SH-SY5Y (cell line): ENCODE results near the gene SEC14L6.

Source experiments
- GATA2 ChIP-seq: IDR thresholded peaks from 2 replicates; pipeline ENCODE4 v1.6.1; 2011; ENCODE audit warnings: mild to moderate bottlenecking, low read depth, low read length
- GATA3 ChIP-seq: IDR thresholded peaks from 2 replicates; pipeline ENCODE4 v1.6.1; 2011; ENCODE audit warnings: low read depth, mild to moderate bottlenecking, low read length, moderate library complexity

- no peak for TF ChIP-seq GATA2
- no peak for TF ChIP-seq GATA3
Measured at GRCh38 chr22:30580896-30581295, 34.4 kb upstream of the SEC14L6 start.
